NOMO-1 treated with DMSO at 0.1 percent for 48 hours (cell line): ENCODE data around the gene SF3B5.
"Not testable (repeated sequence)": the region's sequence is repeated elsewhere in the genome, so short reads cannot be mapped to it uniquely, and the experiment has no call there.

ENCODE experiments used
- DNase-seq: peaks from one replicate; lab custom pipeline; 2025; ENCODE audit not compliant: unreplicated experiment; lab: John Stamatoyannopoulos, UW

The SF3B5 gene

DNA sequence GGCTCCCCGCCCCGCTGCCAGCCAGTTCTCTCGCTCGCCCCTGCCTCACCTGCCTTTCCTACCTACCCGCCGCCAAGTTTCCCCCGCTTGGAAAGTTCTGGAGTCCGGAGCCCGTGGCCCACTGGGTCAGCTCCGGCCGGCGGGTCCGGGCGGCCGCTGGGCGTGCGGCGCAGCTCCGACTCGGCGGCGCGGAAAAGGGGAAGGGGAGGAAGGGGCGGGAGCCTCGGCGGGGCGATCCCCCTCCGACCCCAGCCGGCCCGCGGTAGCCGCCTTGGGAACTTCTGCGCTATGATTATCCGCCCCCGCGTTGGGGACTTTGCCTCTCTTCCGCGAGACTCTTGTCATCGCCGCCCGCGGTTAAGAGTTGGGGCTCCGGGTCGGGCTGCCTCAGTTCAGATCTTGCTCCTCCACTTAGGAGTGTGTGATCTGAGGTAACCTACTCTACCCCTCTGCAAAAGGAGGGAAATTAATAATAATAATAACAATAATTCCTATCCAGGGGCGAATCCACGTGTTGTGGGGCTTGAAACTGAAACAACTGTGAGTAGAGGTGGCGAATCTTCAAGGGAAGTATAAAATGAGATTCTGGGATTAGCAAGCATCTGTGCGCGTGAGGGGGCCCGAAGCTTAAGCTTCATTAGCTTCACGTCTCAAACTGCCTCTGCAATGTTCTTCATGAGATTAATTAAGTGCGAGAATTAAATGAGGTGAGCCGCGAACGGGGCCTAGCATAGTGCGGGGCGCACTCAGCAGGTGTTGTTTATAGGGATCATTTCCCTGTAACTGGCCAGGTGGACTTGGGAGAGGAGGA, 30.8 kb downstream of the SF3B5 start:
- peak; percentile 29 for DNase-seq

DNA sequence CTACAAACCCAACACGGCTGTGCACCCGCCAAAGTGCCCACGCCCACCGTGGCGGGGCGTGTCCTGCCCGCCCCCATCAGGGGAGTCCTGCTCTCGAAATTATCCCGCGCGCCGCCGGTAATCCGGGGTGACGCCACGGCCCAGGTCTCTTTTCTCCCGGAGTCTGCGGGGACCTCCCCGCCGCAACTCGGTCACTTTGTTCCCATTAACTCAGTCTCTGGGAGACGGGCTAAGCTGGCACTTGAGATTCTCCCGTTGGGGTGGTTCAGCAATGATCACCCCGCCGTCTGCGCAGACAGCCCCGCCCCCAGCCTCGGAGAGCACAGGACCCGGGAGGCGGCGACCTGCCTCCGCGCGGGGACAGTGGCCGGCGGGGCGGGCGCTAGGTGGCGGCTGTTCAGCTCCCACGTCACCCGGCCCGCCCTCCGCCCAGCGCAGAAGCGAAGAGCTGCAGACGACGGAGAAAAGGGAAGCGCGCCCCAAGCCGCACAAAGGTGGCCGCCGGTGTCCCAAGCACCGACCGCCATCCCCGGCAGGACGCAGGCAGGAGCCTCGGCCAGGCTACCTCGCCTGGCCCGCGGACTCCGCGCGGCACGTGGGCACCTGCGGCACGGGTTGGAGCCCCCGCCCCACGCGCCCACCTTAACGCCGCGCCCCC, 31.5 kb downstream of the SF3B5 start:
- peak; percentile 93 for DNase-seq

DNA sequence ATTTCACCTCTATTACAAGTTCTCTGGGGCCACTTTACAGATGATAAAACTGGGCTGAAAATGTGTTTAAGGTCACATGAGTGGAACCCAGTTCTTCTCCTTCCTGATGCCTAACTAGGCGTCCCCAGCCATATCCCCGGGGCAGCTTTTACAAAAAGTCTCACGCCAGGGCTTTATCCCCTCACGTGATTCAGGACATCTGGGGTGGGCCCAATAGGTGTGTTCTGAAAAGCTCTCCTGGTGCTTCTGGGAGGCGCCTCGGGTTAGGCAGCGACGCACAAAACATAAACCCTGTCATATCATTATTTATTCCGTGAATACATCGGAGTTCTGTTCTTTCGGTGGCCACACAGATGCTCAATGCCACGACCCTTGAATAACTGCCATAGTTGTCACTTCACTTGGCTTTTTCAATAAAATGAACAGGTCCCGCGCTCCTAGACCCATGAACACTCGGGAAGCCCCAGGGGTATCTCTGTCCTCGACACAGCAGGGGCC, 32.1 kb downstream of the SF3B5 start:
- peak; percentile 33 for DNase-seq

DNA sequence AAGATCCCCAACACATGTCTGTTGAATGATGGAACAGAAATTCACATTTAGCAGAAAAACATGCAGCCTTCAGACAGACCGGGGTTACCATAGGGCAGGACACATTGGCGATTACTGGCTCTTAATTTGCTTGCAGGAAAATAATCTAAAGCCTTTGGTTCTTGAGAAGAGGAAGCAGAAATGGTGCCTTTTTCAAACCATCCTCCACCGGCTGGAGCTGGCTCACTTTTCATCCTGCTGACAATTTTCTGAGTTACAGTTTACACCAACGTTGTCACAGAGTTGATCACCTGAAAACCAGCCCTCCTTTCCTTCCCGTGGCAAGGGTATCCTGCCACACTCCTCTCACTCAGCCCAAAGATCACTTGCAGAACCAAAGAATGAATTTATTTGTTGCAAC, 32.6 kb downstream of the SF3B5 start:
- peak; percentile 35 for DNase-seq

DNA sequence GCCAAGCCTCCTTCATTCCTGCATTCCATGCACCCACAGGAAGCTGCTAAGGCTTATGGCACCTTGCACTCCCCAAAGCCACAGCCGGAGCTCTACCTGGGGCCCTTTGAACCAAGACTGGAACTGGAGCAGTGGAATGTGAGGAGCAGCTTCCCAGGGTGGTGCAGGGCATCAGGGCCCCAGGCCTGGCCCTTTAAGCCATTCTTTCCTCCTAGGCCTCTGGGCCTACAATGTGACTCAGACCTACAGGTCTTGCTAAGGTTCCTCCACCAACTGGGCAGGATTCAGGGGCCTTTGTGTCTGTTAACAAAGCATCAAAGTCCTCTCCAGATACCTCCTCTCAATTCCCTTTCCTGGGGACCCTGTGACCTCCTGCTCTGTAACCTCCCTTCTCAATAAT, 36.2 kb downstream of the SF3B5 start:
- no peak for DNase-seq

DNA sequence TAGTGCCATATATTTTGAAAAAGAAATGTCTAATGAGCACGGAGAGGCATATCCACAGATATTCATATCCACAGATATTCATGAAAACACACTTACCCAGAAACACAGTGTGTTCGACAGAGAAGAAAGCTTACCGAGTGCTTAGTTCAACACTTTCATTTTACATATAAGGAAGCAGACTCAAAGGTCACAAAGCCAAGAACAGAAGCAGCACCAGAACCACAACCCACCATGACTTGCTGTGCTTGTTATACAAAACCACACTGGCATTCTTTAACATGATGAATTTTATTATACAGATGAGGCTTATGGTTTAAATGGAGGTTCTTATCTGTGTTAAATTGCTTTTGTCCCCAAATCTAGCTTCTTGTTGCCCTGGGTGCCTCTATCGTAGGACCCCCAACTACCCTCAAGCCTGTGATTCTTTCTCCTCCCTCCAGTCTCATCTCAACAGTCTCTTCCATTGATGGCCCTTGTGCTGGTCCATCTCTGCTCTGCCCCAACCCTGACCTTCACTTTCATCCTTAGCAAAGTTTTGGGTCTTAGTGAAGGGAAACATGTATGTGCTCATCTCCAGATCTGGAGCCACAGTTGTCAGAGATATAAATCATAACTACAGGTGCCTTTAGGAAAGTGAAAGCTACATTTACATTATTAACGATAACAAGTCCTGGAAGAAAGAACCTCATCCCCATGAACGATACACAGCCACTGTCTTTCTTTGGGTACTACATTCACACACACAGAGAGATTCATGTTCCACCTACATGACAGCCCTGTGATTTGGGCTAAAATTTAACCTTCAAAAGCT, 40.0 kb downstream of the SF3B5 start:
- DNase-seq: peak; percentile 45

DNA sequence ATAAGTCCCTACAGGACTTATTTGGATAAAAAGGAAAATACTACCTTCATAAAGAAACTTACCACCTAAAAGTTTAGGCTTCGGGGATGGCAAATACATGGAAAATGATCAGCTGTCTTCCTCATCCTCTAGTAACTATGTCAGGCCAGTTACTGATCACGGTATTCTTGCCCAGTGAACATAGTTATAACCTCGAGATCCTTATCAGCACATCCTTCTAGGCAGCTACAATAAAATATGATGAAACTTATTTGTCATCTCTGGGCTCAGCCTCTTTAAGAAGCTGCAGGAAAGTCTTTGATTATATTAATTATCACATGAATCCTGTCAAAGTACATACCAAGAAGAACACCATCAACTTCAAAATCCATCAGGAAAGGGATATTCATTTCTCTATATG, 41.8 kb downstream of the SF3B5 start:
- DNase-seq: no peak

DNA sequence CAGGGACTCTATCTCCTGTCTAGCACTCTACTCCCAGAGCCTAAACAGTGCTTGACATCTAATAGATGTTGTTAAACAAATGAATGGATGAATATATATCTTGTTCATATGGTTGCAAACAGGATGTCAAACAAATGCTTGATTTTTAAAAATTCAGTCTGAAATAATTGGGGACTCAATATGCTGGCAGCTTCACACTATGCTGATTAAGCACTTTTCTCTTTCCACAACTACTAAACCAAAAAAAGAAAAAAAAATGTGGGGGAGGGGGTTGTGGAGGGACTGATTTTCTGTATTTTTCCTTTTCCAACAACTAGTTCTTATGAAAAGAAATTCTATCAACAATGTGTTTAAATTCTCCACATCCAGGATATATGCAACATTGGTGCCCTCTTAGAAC, 42.9 kb downstream of the SF3B5 start:
- DNase-seq: no peak

DNA sequence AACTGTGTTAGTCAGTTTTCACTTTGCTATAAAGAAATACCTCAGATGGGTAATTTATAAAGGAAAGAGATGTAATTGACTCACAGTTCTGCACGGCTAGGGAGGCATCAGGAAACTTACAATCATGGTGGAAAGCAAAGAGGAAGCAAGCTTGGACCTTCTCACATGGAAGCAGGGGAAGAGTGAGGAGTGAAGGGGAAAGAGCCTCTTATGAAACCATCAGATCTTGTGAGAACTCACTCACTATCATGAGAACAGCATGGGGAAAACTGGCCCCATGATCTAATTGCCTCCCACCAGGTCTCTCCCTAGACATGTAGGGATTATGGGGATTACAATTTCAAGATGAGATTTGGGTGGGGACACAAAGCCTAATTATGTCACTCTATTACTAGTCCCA, 46.0 kb downstream of the SF3B5 start:
- DNase-seq: no peak

DNA sequence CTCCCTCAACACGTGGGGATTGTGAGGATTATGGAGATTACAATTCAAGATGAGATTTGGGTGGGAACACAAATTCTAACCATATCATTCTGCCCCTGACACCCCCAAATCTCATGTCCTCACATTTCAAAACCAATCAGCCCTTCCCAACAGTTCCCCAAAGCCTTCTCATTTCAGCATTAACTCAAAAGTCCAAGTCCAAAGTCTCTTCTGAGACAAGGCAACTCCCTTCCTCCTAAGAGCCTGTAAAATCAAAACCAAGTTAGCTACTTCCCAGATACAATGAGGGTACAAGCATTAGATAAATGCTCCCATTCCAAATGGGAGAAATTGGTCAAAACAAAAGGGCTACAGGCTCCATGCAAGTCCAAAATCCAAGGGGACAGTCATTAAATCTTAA, 47.7 kb downstream of the SF3B5 start:
- no peak for DNase-seq

DNA sequence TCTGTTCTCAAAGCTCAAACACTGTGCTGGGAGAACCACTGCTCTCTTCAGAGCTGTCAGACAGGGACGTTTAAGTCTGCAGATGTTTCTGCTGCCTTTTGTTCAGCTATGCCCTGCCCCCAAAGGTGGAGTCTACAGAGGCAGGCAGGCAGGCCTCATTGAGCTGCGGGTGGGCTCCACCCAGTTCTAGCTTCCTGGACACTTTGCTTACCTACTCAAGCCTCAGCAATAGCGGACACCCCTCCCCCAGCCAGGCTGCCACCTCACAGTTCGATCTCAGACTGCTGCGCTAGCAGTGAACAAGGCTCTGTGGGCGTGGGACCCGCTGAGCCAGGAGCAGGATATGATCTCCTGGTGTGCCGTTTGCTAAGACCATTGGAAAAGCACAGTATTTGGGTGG, 48.7 kb downstream of the SF3B5 start:
- not testable (repeated sequence) for DNase-seq

DNA sequence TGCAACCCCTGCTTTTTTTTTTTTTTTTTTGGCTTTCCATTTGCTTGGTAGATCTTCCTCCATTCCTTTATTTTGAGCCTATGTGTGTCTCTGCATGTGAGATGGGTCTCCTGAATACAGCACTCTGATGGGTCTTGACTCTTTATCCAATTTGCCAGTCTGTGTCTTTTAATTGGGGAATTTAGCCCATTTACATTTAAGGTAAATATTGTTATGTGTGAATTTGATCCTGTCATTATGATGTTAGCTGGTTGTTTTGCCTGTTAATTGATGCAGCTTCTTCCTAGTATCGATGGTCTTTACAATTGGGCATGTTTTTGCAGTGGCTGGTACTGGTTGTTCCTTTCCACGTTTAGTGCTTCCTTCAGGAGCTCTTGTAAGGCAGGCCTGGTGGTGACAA, 50.4 kb downstream of the SF3B5 start:
- not testable (repeated sequence) for DNase-seq
